ENCODE results near the gene DCAF4L1.

DCAF4L1 gene, protein sequence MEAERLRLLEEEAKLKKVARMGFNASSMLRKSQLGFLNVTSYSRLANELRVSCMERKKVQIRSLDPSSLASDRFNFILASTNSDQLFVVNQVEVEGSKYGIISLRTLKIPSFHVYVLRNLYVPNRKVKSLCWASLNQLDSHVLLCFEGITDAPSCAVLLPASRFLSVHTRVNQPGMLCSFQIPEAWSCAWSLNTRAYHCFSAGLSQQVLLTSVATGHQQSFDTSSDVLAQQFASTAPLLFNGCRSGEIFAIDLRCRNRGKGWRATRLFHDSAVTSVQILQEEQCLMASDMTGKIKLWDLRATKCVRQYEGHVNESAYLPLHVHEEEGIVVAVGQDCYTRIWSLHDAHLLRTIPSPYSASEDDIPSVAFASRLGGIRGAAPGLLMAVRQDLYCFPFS

DNA sequence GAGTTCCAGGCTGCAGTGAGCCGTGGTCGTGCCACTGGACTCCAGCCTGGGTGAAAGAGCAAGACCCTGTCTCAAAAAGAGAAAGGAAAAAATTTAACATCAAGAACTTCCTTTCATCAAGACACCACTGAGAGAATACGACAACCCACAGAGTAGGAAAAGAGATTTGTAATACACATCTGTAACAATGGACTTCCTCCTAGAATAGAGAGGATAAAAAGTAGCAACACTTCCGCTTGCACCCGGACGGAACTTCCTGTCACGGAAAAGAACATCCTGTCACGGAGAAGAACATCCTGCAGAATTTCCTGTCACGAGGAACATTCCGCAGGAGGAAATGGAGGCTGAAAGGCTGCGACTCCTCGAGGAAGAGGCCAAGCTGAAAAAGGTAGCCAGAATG is at the start of gene DCAF4L1:
DCAF4L1 (plus strand) TSS at position 301 of the 400 bp plus-strand sequence; CDS start at position 338, 37 bp downstream.
- DNase-seq: no peak

DNA sequence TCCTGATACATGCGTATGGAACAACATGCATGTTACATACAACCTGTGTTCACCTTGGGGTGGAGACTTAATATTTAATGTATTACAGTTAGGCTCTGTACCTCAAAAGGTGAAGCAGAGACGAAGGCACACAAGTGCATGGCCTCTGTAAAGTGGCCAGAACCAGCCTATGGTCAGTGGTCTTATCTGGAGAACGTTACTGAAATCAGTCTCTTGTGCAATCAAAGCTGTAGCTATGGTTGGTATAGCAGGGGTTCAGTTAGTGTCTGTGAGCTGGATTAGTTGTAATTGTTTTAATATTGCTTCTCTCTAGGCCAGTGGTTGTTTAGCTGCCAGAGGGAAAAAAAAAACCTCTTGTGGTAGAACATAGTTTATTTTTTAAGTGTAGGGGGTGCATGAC is 48.6 kb upstream of the DCAF4L1 start:
- DNase-seq: no peak

DNA sequence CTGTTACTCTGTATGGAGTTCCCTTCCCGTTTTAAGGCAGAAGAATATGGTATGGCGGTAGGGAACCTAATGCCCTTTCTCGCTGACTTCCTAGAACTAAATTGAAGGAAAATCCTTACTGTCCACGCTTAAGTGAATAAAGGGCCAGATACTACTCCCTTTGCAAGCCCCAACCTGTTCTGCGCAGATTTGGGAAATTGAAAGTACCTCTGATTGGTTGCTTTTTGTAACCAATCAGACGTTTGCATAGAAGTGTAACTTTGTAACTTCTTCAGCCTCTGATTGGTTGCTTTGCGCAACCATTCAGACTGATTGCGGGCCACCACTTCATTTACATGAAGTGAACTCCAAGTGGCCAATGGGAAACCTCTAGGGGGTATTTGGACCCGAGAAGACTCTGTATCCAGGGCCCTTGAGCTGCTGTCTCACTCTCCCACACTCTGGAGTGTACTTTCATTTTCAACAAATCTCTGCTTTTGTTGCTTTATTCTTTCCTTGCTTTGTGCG is 47.5 kb upstream of the DCAF4L1 start:
- DNase-seq: no peak

DNA sequence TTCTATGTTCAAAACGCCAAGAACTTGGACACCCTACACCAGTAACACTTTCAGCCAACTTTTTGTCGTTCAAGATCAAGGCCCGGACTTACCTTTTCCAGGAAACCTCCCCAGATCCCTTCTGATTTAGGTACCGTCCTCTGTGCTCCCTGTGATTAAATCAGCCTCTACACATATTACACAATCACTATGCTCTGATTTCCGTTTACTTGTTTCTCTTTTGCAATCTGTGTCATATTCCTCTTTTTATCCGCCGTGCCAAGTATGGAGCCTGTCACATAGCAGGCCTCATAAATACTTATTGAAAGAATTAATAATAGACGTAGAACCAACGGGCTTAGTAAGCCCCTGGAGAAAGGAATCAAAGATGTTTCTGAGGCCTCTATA is 47.0 kb upstream of the DCAF4L1 start:
- DNase-seq: no peak

DNA sequence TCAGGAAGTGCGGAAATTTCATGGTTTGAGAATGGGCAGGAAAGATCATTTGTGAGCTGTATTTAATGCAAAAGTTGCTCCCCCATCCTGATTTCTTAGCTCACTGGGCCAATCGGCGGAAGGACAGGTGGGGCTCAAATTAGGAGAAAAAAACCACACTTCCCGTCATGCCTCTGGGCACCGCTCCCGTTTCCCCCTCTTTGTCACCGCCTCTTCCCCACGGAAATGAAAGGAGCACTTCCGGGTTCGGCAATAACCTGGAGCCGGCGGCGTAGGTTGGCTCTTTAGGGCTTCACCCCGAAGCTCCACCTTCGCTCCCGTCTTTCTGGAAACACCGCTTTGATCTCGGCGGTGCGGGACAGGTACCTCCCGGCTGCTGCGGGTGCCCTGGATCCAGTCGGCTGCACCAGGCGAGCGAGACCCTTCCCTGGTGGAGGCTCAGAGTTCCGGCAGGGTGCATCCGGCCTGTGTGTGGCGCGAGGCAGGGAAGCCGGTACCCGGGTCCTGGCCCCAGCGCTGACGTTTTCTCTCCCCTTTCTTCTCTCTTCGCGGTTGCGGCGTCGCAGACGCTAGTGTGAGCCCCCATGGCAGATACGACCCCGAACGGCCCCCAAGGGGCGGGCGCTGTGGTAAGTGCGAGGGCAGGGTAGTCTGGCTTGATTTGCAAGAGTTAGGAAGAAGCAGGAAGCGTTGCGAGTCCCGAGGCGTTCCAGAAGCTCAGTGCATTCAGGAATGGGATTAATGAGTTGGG is 46.5 kb upstream of the DCAF4L1 start, which contains the start of gene TMEM33:
TMEM33 (plus strand) TSS at position 529 of the 751 bp plus-strand sequence; CDS start at position 585, 56 bp downstream.
- peak; percentile 23 for DNase-seq

DNA sequence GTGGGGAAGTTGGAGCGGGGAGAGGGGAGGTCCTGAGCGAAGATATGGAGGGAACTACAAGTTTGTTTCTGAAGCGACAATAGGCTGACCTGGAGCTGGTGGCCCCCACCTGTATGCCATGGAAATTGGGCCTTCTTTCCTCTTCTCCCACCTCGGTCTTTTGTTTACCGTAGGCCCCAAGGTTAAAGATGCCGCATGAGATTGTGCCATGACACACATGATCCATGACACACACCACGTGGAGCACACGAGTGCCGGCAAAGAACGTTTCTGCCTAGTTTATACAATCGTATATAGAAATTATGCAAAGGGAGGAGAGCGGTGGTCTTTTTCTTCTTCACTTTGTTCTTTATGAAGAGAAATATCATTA is 45.9 kb upstream of the DCAF4L1 start:
- DNase-seq: no peak

DNA sequence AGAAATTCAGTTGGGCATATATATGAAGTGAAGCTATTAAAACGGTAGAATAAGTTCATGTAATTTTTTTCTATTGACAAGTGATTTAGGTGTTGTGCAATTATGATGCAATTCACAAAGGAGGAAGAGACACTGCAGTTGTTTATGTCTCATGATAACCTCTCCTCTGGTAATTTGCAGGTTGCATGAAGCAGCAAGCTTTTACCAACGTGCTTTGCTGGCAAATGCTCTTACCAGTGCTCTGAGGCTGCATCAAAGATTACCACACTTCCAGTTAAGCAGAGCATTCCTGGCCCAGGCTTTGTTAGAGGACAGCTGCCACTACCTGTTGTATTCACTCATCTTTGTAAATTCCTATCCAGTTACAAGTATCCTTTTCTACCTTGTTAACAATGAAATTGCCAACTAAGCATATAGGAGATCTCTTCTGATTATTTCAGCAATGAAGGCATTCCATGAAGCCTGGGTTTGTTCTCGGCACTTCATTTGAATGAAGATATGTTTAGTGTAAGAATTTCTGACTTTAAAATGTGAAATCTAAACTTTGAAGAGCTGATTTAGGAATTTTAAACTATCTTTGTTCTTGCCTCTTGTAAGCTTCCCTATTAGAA is 42.4 kb upstream of the DCAF4L1 start:
- no peak for DNase-seq

DNA sequence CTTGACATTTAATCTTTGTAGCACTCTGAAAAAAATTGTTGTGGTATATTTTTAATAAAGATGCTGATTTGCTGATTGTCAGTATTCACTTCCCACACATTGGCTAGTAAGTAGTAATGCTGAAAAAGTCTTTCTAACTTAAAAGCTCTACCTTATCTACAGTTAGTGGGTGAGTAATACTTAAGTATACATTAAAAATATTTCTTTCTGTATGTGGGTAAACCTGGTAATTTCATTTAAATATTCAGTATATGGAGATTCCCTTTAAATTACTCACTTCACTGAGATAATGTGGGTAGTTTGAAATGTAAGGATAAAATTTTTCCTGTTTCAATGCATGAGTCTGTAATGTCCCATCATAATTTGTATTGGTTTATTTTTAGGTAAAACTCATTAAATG is 40.7 kb upstream of the DCAF4L1 start:
- no peak for DNase-seq

DNA sequence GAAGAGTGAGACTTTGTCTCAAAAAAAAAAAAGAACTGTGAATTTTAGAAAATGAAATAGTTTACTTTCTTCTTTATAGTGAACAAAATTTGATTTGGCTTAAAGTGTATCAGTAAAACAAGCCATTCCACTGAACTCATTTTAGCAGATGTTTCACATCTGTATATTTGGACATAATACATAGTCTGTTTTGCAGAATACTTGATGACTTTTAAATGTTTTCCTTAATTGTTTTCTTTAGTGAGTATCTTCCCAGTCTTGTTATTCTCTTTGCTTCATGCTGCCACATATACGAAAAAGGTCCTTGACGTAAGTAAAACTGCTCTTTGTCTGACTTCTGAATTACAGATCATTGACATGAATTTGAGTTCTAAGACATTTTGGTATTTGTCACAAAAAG is 38.0 kb upstream of the DCAF4L1 start:
- DNase-seq: no peak

DNA sequence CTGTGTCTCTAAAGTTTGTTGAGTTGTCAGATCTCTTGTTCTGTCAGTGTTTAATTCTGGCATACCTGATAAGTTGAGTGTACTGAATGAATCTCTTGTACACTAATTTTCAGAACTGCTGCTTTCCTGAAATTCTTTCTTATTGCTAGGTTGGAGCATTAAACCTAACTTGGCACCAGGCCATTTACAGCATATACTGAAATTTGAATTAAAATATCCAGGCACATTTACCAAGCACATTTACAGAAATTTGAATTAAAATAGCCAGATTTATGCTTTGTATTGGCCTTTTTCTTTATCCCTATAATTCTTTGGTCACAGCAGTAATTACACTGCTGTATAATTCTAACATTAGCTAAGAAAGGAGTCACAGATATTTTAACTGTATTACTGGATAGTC is 37.5 kb upstream of the DCAF4L1 start:
- no peak for DNase-seq

DNA sequence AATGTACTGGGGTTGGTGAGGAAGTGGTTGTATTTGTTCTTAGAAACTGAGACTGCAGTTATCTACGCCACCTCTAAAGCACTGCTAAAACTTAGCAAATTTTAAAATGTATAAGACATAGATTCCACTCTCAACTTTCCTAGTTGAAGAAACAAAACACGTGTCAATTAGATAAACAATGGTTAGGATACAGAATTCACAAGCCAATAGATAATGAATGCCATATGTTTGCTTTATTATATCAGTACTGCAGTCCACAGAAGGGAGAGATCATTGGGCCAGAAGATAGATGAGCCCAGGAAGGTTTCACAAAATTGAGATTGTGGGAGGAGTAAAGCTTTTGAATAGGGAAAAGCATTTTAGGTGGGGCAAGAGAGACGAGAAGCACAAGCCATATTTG is 32.0 kb upstream of the DCAF4L1 start:
- DNase-seq: no peak

DNA sequence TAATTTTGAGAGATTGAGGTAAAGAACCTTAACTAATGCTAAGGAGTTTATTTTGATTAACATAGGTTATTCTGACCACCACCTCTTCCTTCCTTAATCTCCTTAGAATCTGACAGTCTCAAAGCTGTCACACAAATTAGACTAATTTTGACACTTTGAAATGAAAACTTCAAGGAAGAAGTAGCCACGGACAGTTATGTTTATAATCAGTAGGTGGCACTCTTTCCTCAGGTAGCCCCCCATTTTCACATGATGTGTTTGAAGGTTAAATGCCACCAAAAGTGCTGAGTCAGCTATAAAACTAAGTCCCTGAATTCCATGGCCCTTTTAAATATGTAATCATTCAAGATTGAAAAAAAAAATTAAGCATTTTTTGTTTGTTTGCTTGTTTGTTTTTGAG is 23.9 kb upstream of the DCAF4L1 start:
- DNase-seq: no peak

DNA sequence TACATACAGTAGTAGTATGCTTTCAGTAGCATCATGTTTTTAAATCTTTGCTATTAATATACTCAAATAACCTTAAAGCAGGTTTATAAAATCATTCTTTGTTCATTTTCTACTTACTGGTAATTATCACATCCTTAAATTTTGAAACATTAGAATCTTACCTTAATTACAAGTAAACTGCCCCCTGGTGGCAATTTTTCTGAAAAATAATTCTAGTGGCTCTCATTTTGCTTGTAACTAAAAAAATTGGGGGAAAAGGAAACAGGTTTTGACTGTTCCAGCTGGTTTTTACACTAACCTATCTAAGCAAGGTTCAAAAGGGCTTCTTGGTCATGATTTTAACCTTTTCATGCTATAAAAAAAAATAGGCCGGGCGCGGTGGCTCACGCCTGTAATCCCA is 18.5 kb upstream of the DCAF4L1 start:
- DNase-seq: no peak

DNA sequence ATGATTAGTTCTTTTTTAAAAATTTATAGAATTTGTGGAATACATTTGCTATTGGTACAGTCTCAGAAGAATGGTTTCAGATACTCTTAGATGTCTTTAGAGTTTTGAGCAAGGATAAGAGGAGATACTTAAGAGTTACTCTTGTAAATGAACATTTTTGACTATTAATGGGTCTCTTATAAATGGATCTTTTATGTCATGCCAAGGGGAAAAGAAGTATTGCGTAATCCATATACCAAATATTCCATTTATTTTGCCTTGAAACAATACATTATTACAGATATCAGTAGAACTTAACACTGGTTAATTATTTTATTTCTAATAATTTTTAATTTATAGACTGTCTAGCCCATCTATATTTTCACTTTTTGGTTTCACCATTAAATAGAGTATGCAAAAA is 17.2 kb upstream of the DCAF4L1 start:
- no peak for DNase-seq

DNA sequence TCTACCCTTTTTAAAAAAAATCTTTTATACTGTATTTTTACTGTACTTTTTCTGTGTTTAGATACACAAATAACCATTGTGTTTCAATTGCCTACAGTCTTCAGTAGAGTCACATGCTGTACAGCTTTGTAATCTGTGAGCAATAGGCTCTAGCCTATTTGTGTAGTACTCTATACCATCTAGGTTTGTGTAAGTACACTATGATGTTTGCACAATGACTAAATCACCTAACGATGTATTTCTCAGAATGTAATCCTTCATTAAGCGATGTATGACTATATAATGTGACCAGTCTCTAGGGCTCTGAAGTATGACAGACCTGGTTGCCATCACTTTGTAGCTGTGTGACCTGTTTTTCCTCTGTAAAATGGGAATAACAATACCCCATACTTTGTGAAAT is 14.2 kb upstream of the DCAF4L1 start:
- no peak for DNase-seq

DNA sequence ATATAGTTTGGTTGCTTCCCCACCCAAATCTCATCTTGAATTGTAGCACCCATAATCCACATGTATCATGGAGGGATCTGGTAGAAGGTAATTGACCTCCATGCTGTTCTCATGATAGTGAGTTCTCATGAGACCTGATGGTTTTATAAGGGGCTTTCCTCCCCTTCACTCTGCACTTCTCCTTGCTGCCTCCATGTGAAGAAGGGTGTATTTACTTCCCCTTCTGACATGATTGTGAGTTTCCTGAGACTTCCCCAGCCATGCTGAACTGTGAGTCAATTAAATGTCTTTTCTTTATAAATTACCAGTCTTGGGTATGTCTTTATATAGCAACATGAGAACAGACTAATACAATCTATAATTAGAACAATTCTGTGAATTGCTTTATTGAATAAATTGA is 11.9 kb upstream of the DCAF4L1 start:
- no peak for DNase-seq

DNA sequence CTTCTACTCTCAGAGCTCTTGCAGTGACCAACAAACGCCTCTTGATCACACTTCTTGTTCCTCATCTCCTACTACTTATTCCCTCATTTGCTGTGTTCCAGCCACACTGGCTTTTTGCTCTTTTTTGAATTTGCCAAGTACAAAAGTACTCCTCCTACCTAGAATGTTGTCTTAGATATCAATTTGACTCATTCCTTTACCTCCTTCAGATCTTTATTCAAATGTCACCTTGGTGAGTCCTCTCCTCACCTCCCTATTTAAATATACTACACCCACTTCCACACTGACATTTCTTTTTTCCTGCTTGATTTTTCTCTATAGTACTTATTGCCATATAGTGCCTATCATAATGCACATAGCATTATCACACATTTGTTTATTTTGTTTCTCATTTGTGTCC is 6.2 kb upstream of the DCAF4L1 start:
- DNase-seq: no peak

DNA sequence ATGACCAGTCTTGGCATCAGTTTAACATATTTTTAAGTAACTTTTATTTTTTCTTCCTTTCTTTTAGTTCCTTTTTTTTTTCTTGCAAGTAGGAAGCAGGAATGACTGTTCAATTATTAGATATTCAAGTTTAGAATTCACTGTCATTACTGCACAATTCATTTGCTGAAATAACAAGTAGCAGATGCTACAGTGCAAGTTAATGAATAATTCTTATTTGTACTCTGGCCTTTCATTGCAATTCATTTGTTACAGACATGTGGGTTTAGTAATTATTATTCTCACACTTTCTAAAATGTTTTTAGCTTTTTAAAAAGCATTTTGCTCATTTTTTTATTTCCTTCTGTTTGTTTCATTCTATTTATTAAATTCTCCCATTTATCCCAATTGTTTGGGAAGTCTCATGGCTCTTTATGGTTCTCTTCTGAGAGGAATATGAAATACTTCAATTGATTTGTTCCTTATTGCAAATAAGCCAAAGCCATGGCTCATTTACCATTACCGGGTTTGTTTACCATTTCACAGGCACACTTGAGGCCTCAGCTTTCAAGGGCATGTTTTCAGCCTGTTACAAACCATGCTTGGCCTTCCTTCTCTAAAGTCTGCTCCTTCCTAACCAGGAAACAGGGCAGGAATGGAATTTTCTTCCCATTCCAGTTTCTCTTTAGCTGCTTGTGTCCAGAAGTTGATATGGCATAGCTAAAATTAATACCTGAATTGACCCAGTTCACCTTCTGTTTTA is 4.6 kb upstream of the DCAF4L1 start:
- DNase-seq: no peak

DNA sequence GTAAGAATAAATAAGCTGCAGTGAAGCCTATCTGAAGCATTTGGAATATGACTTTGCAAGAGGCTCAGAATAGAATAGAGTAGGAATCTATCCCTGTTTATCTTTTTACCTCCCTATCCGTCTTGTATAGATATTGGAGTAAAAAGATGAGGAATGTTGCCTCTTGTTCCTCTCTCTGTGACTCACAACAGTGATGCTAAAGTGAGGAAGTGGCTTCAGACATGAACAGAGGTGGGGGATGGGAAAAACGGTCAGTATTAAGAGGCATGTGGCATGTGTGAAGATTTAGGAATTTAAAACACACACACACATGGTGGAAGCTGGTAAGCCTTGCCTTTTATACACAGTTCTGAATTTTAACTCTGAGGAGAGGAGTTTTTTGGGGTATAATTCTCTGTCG is 3.8 kb upstream of the DCAF4L1 start:
- DNase-seq: no peak

DNA sequence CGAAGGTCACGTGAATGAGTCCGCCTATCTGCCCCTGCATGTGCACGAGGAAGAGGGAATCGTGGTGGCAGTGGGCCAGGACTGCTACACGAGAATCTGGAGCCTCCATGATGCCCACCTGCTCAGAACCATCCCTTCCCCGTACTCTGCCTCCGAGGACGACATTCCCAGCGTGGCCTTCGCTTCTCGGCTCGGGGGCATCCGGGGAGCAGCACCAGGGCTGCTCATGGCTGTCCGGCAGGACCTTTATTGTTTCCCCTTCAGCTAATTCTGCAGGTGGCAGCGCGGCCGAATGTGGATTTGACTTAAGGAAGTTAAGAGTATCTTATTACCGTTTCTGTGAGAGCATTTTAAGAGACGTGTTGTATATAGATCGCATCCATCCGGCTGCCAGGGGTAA is 1.2 kb downstream of the DCAF4L1 start:
- DNase-seq: no peak

DNA sequence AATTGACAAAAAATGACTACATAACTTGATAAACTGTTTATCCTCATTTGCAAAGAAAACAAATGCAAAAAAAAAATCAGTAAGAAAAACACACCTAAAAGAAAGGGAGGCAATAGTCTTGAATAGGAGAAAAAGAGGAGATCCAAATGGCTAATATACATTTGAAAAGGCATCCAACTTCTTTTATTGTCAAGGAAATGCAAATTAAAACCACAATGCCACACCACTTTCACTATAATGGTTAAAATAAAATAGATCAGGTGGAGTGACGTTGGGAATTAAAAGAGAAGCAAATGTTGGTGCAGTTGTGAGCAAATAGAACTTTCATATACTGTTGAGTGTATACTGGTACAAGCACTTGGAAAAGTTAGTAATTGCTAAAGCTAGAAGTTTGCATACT is 3.6 kb downstream of the DCAF4L1 start:
- DNase-seq: no peak

DNA sequence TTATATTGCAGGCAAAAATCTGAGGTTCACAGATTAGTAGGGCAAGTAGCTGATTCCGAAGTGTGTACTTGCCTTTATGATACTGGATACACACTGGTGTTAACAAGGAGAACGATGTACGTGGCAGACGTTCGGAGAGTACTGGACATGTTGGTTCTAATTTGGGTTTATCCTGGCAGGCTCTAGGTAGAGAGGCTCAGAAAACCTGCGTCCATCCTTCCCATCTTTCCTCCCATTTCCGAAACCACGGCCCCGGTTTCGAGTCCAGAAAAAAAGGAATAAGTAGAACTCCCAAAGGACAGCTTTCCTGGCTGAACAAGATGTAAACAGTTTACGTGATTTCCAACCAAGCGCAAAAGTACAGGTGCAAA is 8.4 kb downstream of the DCAF4L1 start:
- no peak for DNase-seq
